HEK293T (cell line): Measurements from ENCODE around the gene EXOSC6.

Experiments
- ARNT ChIP-seq: fragments of 450-650 bp; IDR thresholded peaks from 2 replicates; pipeline ENCODE4 v1.6.1; 2017; ENCODE audit warnings: mild to moderate bottlenecking
- BHLHE40 ChIP-seq: fragments of 450-650 bp; IDR thresholded peaks from 2 replicates; pipeline ENCODE4 v1.6.1; 2016; ENCODE audit warnings: mild to moderate bottlenecking, moderate library complexity, borderline replicate concordance
- CTBP1 ChIP-seq: fragments of 450-650 bp; IDR thresholded peaks from 2 replicates; pipeline ENCODE4 v1.6.1; 2016; ENCODE audit warnings: borderline replicate concordance
- ELF4 ChIP-seq: fragments of 450-650 bp; IDR thresholded peaks from 2 replicates; pipeline ENCODE4 v1.6.1; 2017; ENCODE audit warnings: antibody characterized with exemption
- FOXA1 ChIP-seq: fragments of 450-650 bp; IDR thresholded peaks from 2 replicates; pipeline ENCODE4 v1.6.1; 2016; ENCODE audit warnings: mild to moderate bottlenecking
- FOXM1 ChIP-seq: fragments of 450-650 bp; IDR thresholded peaks from 2 replicates; pipeline ENCODE4 v1.6.1; 2017; ENCODE audit warnings: mild to moderate bottlenecking, borderline replicate concordance
- LEF1 ChIP-seq: fragments of 450-650 bp; IDR thresholded peaks from 2 replicates; pipeline ENCODE4 v1.6.1; 2017; ENCODE audit warnings: mild to moderate bottlenecking, borderline replicate concordance
- SP1 ChIP-seq: fragments of 450-650 bp; IDR thresholded peaks from 2 replicates; pipeline ENCODE4 v1.6.1; 2017
- SUZ12 ChIP-seq: fragments of 450-650 bp; IDR thresholded peaks from 2 replicates; pipeline ENCODE4 v1.6.1; 2016; ENCODE audit warnings: mild to moderate bottlenecking
- TARDBP ChIP-seq: fragments of 450-650 bp; IDR thresholded peaks from 2 replicates; pipeline ENCODE4 v1.6.1; 2016

GRCh38 chr16:70253291-70254106, 1.8 kb upstream of the EXOSC6 start:
- TF ChIP-seq BHLHE40 (no peak), ELF4 (no peak), FOXA1 (no peak), SP1 (no peak), TARDBP (no peak), FOXM1 (no peak), CTBP1 (no peak), SUZ12 (no peak), LEF1 (no peak), ARNT (no peak)
